ENCODE measurements around the gene HOXD11. TPM values are rescaled to one million over a fixed set of nuclear protein-coding genes. Genes with fewer than 3 reads are reported as not detected.

Gene HOXD11
- total RNA-seq, 1 donor from 2014 or later, result not detected

DNA sequence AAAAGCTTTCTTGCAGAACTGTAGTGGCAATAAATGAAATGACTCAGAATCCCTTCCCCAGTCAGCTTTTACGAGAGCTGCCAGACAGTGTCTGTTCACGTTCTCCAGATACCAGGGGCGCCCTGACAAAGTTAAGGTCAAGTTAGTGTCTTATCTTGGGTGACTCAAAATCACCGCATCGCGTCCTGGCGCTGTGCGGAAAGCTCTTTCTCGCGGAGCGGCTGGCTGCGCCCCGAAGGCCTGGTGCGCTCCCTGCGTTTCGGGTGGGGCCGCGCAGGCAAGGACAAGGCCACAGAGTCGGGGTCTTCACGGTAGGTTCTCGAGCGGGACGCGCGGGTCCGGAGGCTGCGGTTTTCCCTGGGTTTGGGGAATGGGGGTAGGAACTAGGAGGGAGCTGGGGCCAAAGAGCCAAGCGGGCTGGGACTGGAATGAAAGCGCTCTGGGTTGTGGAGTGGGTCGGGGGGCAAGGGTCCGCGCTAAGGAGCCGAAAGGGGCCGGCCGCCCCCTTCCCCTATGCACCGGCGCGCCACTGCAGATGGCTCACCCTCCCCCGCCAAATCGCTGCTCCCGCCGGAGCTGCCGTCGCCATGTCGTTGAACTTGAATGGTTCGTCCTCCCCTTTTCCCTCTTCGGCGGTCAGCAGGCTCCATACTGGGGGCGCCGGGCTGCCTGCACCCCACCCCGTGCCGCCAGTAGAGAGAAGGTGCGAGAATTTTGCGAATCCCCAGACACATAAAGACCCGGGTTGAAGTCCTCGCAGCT, 2.6 kb upstream of the HOXD11 start:
- no peaks in the 10 kb centered on the region for H3K9me3 ChIP-seq
- no peaks in the 10 kb centered on the region for H3K36me3 ChIP-seq
- H3K4me3 ChIP-seq, result peak overlapping the region in 1 of 2 donors; percentile 3
- intact Hi-C loops (cut with DNase I), result loop anchor here (10.0 kb wide), 1 partner anchor 920 kb away; the partner anchor contains the start of gene ATP5MC3
- no peak overlapping the region for H3K27ac ChIP-seq
- TF ChIP-seq CTCF (IDR thresholded peaks at IDR 0.05), result no peak
- DNase-seq (ENCODE audit: low spot score in 2 of 2), result peak in 1 of 2 donors; percentile 46
- H3K4me1 ChIP-seq, result peaks cover 0 to 20% of the 10 kb centered on the region in 2 donors
- H3K27me3 ChIP-seq, result peaks cover 58% of the 10 kb centered on the region

DNA sequence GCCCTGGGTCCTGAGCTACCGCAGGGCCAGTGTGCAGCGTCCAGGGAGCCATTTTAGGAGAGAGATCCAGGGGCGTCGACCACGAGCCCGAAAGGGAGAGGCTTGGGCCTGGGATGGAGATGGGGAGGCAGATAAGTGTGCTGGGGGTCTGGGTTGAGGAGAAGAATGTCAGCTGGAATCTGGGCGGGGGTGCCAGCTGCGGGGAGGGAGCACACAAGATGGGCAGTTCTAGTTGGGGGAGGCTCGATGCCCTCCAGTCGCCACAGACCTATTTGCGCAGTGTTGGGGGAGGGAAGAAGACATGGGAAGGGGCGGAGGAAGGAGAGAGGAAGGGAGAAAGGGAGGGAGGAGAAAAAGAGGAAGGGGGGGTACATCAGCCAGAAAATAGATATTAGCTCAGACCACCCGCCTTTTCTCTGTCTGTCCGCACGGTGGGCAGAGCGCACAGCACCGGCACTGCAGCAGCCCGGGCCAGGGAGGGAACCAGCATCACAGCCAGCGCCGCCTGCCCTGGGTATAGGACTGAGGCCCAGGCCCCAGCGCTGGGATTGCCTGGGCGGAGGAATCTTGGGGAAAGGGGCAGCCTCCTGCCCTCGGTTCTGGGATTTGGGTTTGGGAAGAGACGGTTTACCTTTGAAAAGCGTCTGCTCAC, 1.9 kb upstream of the HOXD11 start:
- peak overlapping the region in 1 of 2 donors; percentile 3 for H3K4me3 ChIP-seq
- peak in 1 of 2 donors; percentile 55 for DNase-seq (ENCODE audit: low spot score in 2 of 2)
- peaks cover 0 to 20% of the 10 kb centered on the region in 2 donors for H3K4me1 ChIP-seq
- no peak for TF ChIP-seq CTCF (IDR thresholded peaks at IDR 0.05)
- intact Hi-C loops (cut with DNase I), result loop anchor here (10.0 kb wide), 1 partner anchor 920 kb away; the partner anchor contains the start of gene ATP5MC3
- no peak overlapping the region for H3K27ac ChIP-seq
- H3K27me3 ChIP-seq, result peaks cover 58% of the 10 kb centered on the region
- H3K36me3 ChIP-seq, result no peaks in the 10 kb centered on the region
- no peaks in the 10 kb centered on the region for H3K9me3 ChIP-seq

GRCh38 chr2:176105730-176106580, 1.1 kb upstream of the HOXD11 start:
- Histone ChIP-seq H3K27ac (no peak overlapping the region), H3K27me3 (peaks cover 59% of the 10 kb centered on the region), H3K4me1 (peaks cover 0 to 20% of the 10 kb centered on the region in 2 donors)

DNA sequence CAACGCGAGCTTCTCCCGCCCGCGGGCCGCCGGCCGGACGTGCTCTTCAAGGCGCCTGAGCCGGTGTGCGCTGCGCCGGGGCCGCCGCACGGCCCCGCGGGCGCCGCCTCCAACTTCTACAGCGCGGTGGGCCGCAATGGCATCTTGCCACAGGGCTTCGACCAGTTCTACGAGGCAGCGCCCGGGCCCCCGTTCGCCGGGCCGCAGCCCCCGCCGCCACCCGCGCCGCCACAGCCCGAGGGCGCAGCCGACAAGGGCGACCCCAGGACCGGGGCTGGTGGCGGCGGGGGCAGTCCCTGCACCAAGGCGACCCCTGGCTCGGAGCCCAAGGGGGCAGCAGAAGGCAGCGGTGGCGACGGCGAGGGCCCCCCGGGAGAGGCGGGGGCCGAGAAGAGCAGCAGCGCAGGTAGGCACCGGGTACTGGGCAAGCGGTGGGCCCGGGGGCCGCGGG, 676 bp downstream of the HOXD11 start:
- intact Hi-C loops (cut with DNase I), result loop anchor here (10.0 kb wide), 1 partner anchor 923 kb away; the partner anchor contains the start of gene ATP5MC3
- no peak for DNase-seq (ENCODE audit: low spot score in 2 of 2)
- Histone ChIP-seq H3K27me3 (peaks cover 66% of the 10 kb centered on the region), H3K27ac (no peak overlapping the region), H3K4me3 (peak overlapping the region; percentile 3 to 34), H3K36me3 (no peaks in the 10 kb centered on the region), H3K4me1 (peaks cover 0 to 20% of the 10 kb centered on the region in 2 donors), H3K9me3 (no peaks in the 10 kb centered on the region)
- TF ChIP-seq CTCF (IDR thresholded peaks at IDR 0.05), result no peak

More at GRCh38 chr2:176105730-176106580, 1.1 kb upstream of the HOXD11 start:
- DNase-seq (ENCODE audit: low spot score in 2 of 2), result peak in 1 of 2 donors; percentile 52
- intact Hi-C loops (cut with DNase I), result loop anchor here (10.0 kb wide), 1 partner anchor 921 kb away; the partner anchor contains the start of gene ATP5MC3
- Histone ChIP-seq H3K9me3 (no peaks in the 10 kb centered on the region), H3K4me3 (no peak overlapping the region), H3K36me3 (no peaks in the 10 kb centered on the region)
- no peak for TF ChIP-seq CTCF (IDR thresholded peaks at IDR 0.05)
